K562 (cell line): ENCODE results near the gene NRP1.

Experiments used
- CBX3 ChIP-seq, 2 experiments: IDR thresholded peaks; 1 replicate in 1 of 2; 2 replicates in 1 of 2; pipeline ENCODE4 v1.6.1; 2012; ENCODE audit warnings: inconsistent platforms in 2 of 2, low read length in 2 of 2, borderline replicate concordance in 1 of 2, control low read depth in 1 of 2
- EGR1 ChIP-seq: fragments of 450-650 bp; conservative IDR thresholded peaks from 2 replicates; pipeline ENCODE4 v1.6.1; 2017; ENCODE audit warnings: mild to moderate bottlenecking
- EP300 ChIP-seq: IDR thresholded peaks from 2 replicates; pipeline ENCODE4 v1.6.1; 2012; ENCODE audit warnings: low read length, improper control_type of control experiment
- JUND ChIP-seq, 2 experiments: IDR thresholded peaks; 2 replicates in 1 of 2; 3 replicates in 1 of 2; pipeline ENCODE4 v1.6.1; 2011; ENCODE audit warnings: borderline replicate concordance in 2 of 2, low read depth in 2 of 2, low read length in 2 of 2, improper control_type of control experiment in 1 of 2, missing biosample characterization in 1 of 2, missing genetic modification characterization in 1 of 2, missing genetic modification reagents in 1 of 2
- LCOR ChIP-seq: sonication (generic); formaldehyde crosslinking; IDR thresholded peaks from 2 replicates; pipeline ENCODE4 v1.8.0; 2022; ENCODE audit warnings: mild to moderate bottlenecking, missing genetic modification reagents
- NR1H2 ChIP-seq: sonication (generic); formaldehyde crosslinking; IDR thresholded peaks from 2 replicates; pipeline ENCODE4 v1.4.0; 2020; ENCODE audit warnings: mild to moderate bottlenecking, missing genetic modification reagents
- RFX5 ChIP-seq: IDR thresholded peaks from 2 replicates; pipeline ENCODE4 v1.6.1; 2011; ENCODE audit warnings: low read depth, mild to moderate bottlenecking, improper control_type of control experiment, low read length
- USF1 ChIP-seq: sonication (generic); formaldehyde crosslinking; IDR thresholded peaks from 2 replicates; pipeline ENCODE4 v1.9.0; 2022; ENCODE audit warnings: mild to moderate bottlenecking, missing genetic modification reagents
- ZNF717 ChIP-seq: fragments of 250-450 bp; sonication (Bioruptor Pico); IDR thresholded peaks from 2 replicates; pipeline ENCODE4 v1.5.0; 2021
- TF ChIP-seq, protein P1 (sequence below): sonication (generic); formaldehyde crosslinking; IDR thresholded peaks from 2 replicates; pipeline ENCODE4 v1.9.0; 2022; ENCODE audit warnings: mild to moderate bottlenecking, missing genetic modification reagents
- TF ChIP-seq, protein P2 (sequence below): fragments of 250-450 bp; sonication (Bioruptor Pico); IDR thresholded peaks from 2 replicates; pipeline ENCODE4 v1.5.0; 2020; ENCODE audit warnings: mild to moderate bottlenecking, borderline replicate concordance

- TF ChIP-seq, protein P1, sequence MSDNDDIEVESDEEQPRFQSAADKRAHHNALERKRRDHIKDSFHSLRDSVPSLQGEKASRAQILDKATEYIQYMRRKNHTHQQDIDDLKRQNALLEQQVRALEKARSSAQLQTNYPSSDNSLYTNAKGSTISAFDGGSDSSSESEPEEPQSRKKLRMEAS (CRISPR knock-in tag), result no peak
- TF ChIP-seq USF1 (CRISPR knock-in tag) (no peak), JUND (IDR thresholded peaks at IDR 0.05; ENCODE audit: borderline replicate concordance, low read depth, low read length) (no peak), JUND (tag; IDR thresholded peaks at IDR 0.05; ENCODE audit: borderline replicate concordance, low read depth, low read length) (no peak), EGR1 (no peak), ZNF717 (CRISPR knock-in tag) (no peak), NR1H2 (CRISPR knock-in tag) (no peak), CBX3 (IDR thresholded peaks at IDR 0.05; ENCODE audit: borderline replicate concordance in 1 of 2, low read length in 2 of 2) (no peak), RFX5 (no peak), EP300 (no peak), LCOR (CRISPR knock-in tag) (no peak)
- TF ChIP-seq, protein P2, sequence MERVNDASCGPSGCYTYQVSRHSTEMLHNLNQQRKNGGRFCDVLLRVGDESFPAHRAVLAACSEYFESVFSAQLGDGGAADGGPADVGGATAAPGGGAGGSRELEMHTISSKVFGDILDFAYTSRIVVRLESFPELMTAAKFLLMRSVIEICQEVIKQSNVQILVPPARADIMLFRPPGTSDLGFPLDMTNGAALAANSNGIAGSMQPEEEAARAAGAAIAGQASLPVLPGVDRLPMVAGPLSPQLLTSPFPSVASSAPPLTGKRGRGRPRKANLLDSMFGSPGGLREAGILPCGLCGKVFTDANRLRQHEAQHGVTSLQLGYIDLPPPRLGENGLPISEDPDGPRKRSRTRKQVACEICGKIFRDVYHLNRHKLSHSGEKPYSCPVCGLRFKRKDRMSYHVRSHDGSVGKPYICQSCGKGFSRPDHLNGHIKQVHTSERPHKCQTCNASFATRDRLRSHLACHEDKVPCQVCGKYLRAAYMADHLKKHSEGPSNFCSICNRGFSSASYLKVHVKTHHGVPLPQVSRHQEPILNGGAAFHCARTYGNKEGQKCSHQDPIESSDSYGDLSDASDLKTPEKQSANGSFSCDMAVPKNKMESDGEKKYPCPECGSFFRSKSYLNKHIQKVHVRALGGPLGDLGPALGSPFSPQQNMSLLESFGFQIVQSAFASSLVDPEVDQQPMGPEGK (CRISPR knock-in tag), result no peak
Observed at GRCh38 chr10:33276282-33276923, 58.1 kb downstream of the NRP1 start.
